GM18519 (cell line): Measurements from ENCODE around the gene SPIN2A.
"Not testable (repeated sequence)": the region's sequence is repeated elsewhere in the genome, so short reads cannot be mapped to it uniquely, and the experiment has no call there.

Experiments
- ATAC-seq: cut with Tn5 transposase; IDR thresholded peaks from one replicate; pipeline ENCODE4 v1.9.1; 2021; ENCODE audit warnings: mild to moderate bottlenecking, moderate library complexity; ENCODE audit not compliant: unreplicated experiment, low FRiP score

The SPIN2A gene

GRCh38 chrX:57137073-57137472 lies at the start of gene SPIN2A:
Gene SPIN2A (minus strand): TSS chrX:57137397. CDS start chrX:57136597, 800 bp downstream.
- not testable (repeated sequence) for ATAC-seq

GRCh38 chrX:57178605-57179004 lies 41.4 kb upstream of the SPIN2A start:
- no peak for ATAC-seq

- no peak for ATAC-seq
These were observed 39.9 kb upstream of the SPIN2A start for GRCh38 chrX:57177070-57177469.

GRCh38 chrX:57172544-57172943 lies 35.3 kb upstream of the SPIN2A start:
- no peak for ATAC-seq

- ATAC-seq: no peak
These were observed 19.3 kb upstream of the SPIN2A start for GRCh38 chrX:57156397-57157049.

GRCh38 chrX:57155171-57155570 lies 18.0 kb upstream of the SPIN2A start:
- no peak for ATAC-seq

GRCh38 chrX:57152222-57152621 lies 15.0 kb upstream of the SPIN2A start:
- not testable (repeated sequence) for ATAC-seq

- ATAC-seq: no peak
These were observed 1.5 kb upstream of the SPIN2A start for GRCh38 chrX:57138674-57139073.

- ATAC-seq: no peak
These were observed 304 bp upstream of the SPIN2A start for GRCh38 chrX:57137501-57137900.

- ATAC-seq: not testable (repeated sequence)
These were observed 608 bp downstream of the SPIN2A start for GRCh38 chrX:57136589-57136988.

- ATAC-seq: no peak
These were observed 1.9 kb downstream of the SPIN2A start for GRCh38 chrX:57135287-57135686.

- ATAC-seq: no peak
These were observed 2.5 kb downstream of the SPIN2A start for GRCh38 chrX:57134702-57135101.

GRCh38 chrX:57133706-57134105 lies 3.5 kb downstream of the SPIN2A start:
- ATAC-seq: no peak

- ATAC-seq: not testable (repeated sequence)
These were observed 3.9 kb downstream of the SPIN2A start for GRCh38 chrX:57133284-57133683.

- no peak for ATAC-seq
These were observed 5.2 kb downstream of the SPIN2A start for GRCh38 chrX:57132046-57132445.

GRCh38 chrX:57121816-57122215 lies 15.4 kb downstream of the SPIN2A start:
- ATAC-seq: no peak

GRCh38 chrX:57121162-57121755 lies 15.9 kb downstream of the SPIN2A start, which contains the start of gene SPIN2B:
Gene SPIN2B (minus strand): TSS chrX:57121548.
- ATAC-seq: peak; percentile 99

- ATAC-seq: not testable (repeated sequence)
These were observed 16.5 kb downstream of the SPIN2A start for GRCh38 chrX:57120619-57121161.

- ATAC-seq: no peak
These were observed 17.8 kb downstream of the SPIN2A start for GRCh38 chrX:57119416-57119815.

- not testable (repeated sequence) for ATAC-seq
These were observed 19.6 kb downstream of the SPIN2A start for GRCh38 chrX:57117566-57117965.

- ATAC-seq: no peak
These were observed 32.2 kb downstream of the SPIN2A start for GRCh38 chrX:57104921-57105398.

GRCh38 chrX:57104406-57104805 lies 32.8 kb downstream of the SPIN2A start:
- ATAC-seq: no peak
